Measurements from ENCODE around the gene SELPLG. TPM values are rescaled to one million over a fixed set of nuclear protein-coding genes. Genes with fewer than 3 reads are reported as not detected.

The SELPLG gene
- total RNA-seq, 2 experiments from 2014 or later = 22.1 to 23.8 TPM

- Mint-ChIP-seq H3K4me1 (ENCODE audit: low read depth) (peaks cover 20% of the 10 kb centered on the region), H3K36me3 (ENCODE audit: low read depth) (peaks cover 4% of the 10 kb centered on the region), H3K4me3 (no peak overlapping the region), H3K27ac (no peak overlapping the region), H3K9me3 (peaks cover 9% of the 10 kb centered on the region), H3K27me3 (no peaks in the 10 kb centered on the region)
- ATAC-seq (no peak), DNase-seq (no peak)
- CTCF ChIA-PET = interaction anchor here (1.1 to 15.6 kb wide), 3 partner anchors 27 to 193 kb away, joined by 3 to 645 read pairs (median 5); partner anchors contain the start of genes ISCU and SART3
- POLR2A ChIA-PET = interaction anchor here (1.2 kb wide), 1 partner anchor 35 kb away, joined by 4 read pairs; no protein-coding TSS in a partner anchor
- no peak for TF ChIP-seq CTCF (IDR thresholded peaks at IDR 0.05)
- intact Hi-C loops (cut with micrococcal nuclease) = no loop called here
Observed at GRCh38 chr12:108610856-108611605, 22.7 kb downstream of the SELPLG start.

GRCh38 chr12:108610336-108610815, 23.3 kb downstream of the SELPLG start:
- intact Hi-C loops (cut with micrococcal nuclease) = no loop called here
- no peak for ATAC-seq
- no peak for DNase-seq
- H3K4me3 Mint-ChIP-seq = no peak overlapping the region
- ChIA-PET CTCF (interaction anchor here (1.1 to 15.6 kb wide), 3 partner anchors 26 to 194 kb away, joined by 3 to 645 read pairs (median 5); partner anchors contain the start of genes ISCU and SART3), POLR2A (interaction anchor here (1.2 kb wide), 1 partner anchor 34 kb away, joined by 4 read pairs; no protein-coding TSS in a partner anchor)
- peaks cover 1% of the 10 kb centered on the region for H3K36me3 Mint-ChIP-seq (ENCODE audit: low read depth)
- H3K9me3 Mint-ChIP-seq = peaks cover 4% of the 10 kb centered on the region
- no peaks in the 10 kb centered on the region for H3K27me3 Mint-ChIP-seq
- H3K4me1 Mint-ChIP-seq (ENCODE audit: low read depth) = peaks cover 15% of the 10 kb centered on the region
- TF ChIP-seq CTCF (IDR thresholded peaks at IDR 0.05) = no peak
- H3K27ac Mint-ChIP-seq = no peak overlapping the region

- H3K4me1 Mint-ChIP-seq (ENCODE audit: low read depth) = peaks cover 15% of the 10 kb centered on the region
- H3K27ac Mint-ChIP-seq = no peak overlapping the region
- H3K36me3 Mint-ChIP-seq (ENCODE audit: low read depth) = peaks cover 2% of the 10 kb centered on the region
- peaks cover 1% of the 10 kb centered on the region for H3K27me3 Mint-ChIP-seq
- no peak overlapping the region for H3K4me3 Mint-ChIP-seq
- CTCF ChIA-PET = interaction anchor here (1.1 to 15.6 kb wide), 3 partner anchors 26 to 195 kb away, joined by 3 to 645 read pairs (median 5); partner anchors contain the start of genes ISCU and SART3
- ATAC-seq (no peak), DNase-seq (no peak)
- TF ChIP-seq CTCF (IDR thresholded peaks at IDR 0.05) = no peak
- intact Hi-C loops (cut with micrococcal nuclease) = no loop called here
- peaks cover 1% of the 10 kb centered on the region for H3K9me3 Mint-ChIP-seq
- POLR2A ChIA-PET = interaction anchor here (0.9 to 1.3 kb wide), 3 partner anchors 9 to 34 kb away, joined by 3 to 4 read pairs (median 3); no protein-coding TSS in a partner anchor
Observed at GRCh38 chr12:108609537-108610335, 24.0 kb downstream of the SELPLG start.

- H3K36me3 Mint-ChIP-seq (ENCODE audit: low read depth) = peaks cover 2% of the 10 kb centered on the region
- peaks cover 1% of the 10 kb centered on the region for H3K27me3 Mint-ChIP-seq
- DNase-seq (no peak), ATAC-seq (no peak)
- peaks cover 12% of the 10 kb centered on the region for H3K4me1 Mint-ChIP-seq (ENCODE audit: low read depth)
- ChIA-PET POLR2A (interaction anchor here (0.6 to 1.3 kb wide), 3 partner anchors 8 to 63 kb away, joined by 3 to 4 read pairs (median 3); no protein-coding TSS in a partner anchor), CTCF (interaction anchor here (4.0 to 15.6 kb wide), 2 partner anchors 9 to 42 kb away, joined by 13 to 645 read pairs; partner anchors contain the start of genes ISCU and SART3)
- H3K9me3 Mint-ChIP-seq = no peaks in the 10 kb centered on the region
- no peak overlapping the region for H3K27ac Mint-ChIP-seq
- intact Hi-C loops (cut with micrococcal nuclease) = no loop called here
- TF ChIP-seq CTCF (IDR thresholded peaks at IDR 0.05) = no peak
- no peak overlapping the region for H3K4me3 Mint-ChIP-seq
Observed at GRCh38 chr12:108608616-108609015, 25.1 kb downstream of the SELPLG start.

Measured in activated CD8-positive, alpha-beta T cell treated with anti-CD3 and anti-CD28 coated beads for 36 hours (primary cell).